Esophagus squamous epithelium (tissue), 5 donors: ENCODE measurements around the gene RARRES2. TPM values are rescaled to one million over a fixed set of nuclear protein-coding genes. Genes with fewer than 3 reads are reported as not detected.

Experiments used
- DNase-seq: peaks from one replicate; lab custom pipeline; 2025; lab: John Stamatoyannopoulos, UW
- H3K27ac ChIP-seq, 4 donors: fragments of 200-600 bp; sonication (generic); one replicate each; pipeline ENCODE4 v1.5.1; 2016 to 2019; ENCODE audit warnings: mild to moderate bottlenecking in 1 of 4
- H3K27me3 ChIP-seq, 4 donors: fragments of 200-600 bp; sonication (generic); 1 replicate in 3 of 4; 2 replicates in 1 of 4; pipeline versions ENCODE4 v1.5.1 to v1.6.0; 2017 to 2021; ENCODE audit warnings: antibody characterized with exemption in 1 of 4
- H3K36me3 ChIP-seq, 3 donors: fragments of 200-600 bp; sonication (generic); one replicate each; pipeline ENCODE4 v1.5.1; 2016 to 2019
- H3K4me1 ChIP-seq, 3 donors: fragments of 200-600 bp; sonication (generic); one replicate each; pipeline ENCODE4 v1.5.1; 2017 to 2019
- H3K4me3 ChIP-seq, 4 donors: fragments of 200-600 bp; sonication (generic); 1 replicate in 3 of 4; 2 replicates in 1 of 4; pipeline ENCODE4 v1.5.1; 2016 to 2019; ENCODE audit warnings: mild to moderate bottlenecking in 2 of 4, moderate library complexity in 1 of 4
- H3K9me3 ChIP-seq, 3 donors: fragments of 200-600 bp; sonication (generic); one replicate each; pipeline ENCODE4 v1.5.1; 2016 to 2019
- POLR2A ChIP-seq, 4 donors: fragments of 450-650 bp; IDR thresholded peaks; one replicate each; pipeline ENCODE4 v1.6.1; 2017; ENCODE audit warnings: antibody characterized with exemption in 4 of 4, mild to moderate bottlenecking in 4 of 4, moderate library complexity in 3 of 4
- WGBS, 2 donors: methylation state at CpG; one replicate each; pipeline ENCODE4 v1.1.5; 2018; 5-methylcytosine and 5-hydroxymethylcytosine counted together
- intact Hi-C: fragments of 100-400 bp; cut with DNase I; formaldehyde crosslinking; loops from one replicate; pipeline ENCODE4 v1.15.0; 2022
- total RNA-seq, 4 donors: library from RNA; depleted of rRNA; stranded (reverse); fragments of >200 nt; gene quantifications; one replicate each; pipeline ENCODE4 v1.1.0, GENCODE V29; 2016
- TF ChIP-seq, protein P1 (sequence below), 6 experiments: fragments of 450-650 bp in 4 of 6; fragments of 200-600 bp in 2 of 6; sonication (generic) in 2 of 6; IDR thresholded peaks; one replicate each; pipeline ENCODE4 v1.5.1; 2016 to 2019; ENCODE audit warnings: antibody characterized with exemption in 6 of 6, mild to moderate bottlenecking in 4 of 6, moderate library complexity in 4 of 6
- donor health status: DM: yes; HTN: yes; CAD: no.

Gene RARRES2
- total RNA-seq, 4 donors from 2014 or later, result 1.1 to 111 (median 14.9) TPM

DNA sequence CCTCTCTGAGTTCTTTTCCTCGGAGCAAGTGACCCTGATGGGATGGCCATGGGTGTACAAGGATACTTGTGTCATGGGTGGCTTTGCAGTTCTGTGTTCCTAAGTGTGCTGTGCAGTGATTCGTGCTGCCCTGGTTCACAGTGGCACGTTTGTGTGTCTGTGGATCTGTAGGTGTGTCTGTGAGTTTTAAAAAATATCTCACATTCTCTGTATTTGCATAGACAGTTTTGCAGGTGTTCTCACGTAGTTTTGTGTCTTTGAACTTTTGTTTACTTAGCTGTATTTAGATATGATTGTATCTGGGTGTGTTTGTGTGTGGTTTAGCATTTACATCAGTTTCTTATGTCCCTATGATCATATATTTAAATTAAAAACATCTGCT is 41.4 kb upstream of the RARRES2 start:
- DNase-seq, result no peak
- peak overlapping the region in 1 of 4 donors; percentile 14 for H3K27ac ChIP-seq
- H3K4me3 ChIP-seq, result no peak overlapping the region
- peaks cover 18 to 56% (median 19%) of the 10 kb centered on the region in 3 donors for H3K4me1 ChIP-seq
- intact Hi-C loops, result no loop called here
- 42 to 45% methylated on average over 3 to 4 of the region's 4 CpGs for WGBS, 2 donors
- H3K27me3 ChIP-seq, result no peaks in the 10 kb centered on the region
- no peaks in the 10 kb centered on the region for H3K9me3 ChIP-seq
- no peak for TF ChIP-seq POLR2A (IDR thresholded peaks at IDR 0.05)
- no peaks in the 10 kb centered on the region for H3K36me3 ChIP-seq

DNA sequence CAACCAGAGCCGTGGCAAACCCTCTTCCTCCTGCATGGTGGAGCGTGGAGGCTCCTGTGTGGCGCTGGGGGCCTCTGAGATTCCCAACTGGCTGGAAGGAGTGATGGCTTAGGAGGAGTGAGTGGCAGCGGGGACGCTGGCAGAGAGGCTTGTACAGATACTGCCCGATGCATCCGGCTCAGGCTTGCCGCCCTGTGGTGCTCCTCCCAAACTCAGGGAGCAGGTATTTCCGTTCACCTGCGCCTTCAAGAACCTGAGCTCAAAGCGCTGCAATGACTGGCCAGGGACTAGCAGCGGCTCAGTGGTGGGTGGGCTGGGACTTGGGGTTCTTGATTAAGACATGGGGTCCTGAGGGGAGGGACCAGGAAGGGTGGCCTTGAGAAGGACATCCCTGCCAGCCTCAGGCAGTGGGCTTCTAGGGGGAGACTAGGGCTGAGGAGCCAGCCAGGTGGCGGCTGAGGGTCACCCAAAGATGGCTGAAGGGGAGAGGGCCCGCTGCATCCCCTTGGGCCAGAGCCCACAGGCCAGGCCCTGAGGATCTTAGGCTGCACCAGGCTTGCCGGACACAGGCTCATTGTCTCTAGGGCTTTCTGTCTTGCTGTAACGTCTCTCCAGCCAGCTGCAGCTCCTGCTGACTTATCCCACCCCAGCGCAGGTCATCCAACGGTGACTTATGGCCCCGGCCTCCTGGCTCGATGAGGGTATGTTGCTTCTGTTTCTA is 40.9 kb upstream of the RARRES2 start:
- Histone ChIP-seq H3K27ac (peak overlapping the region in 1 of 4 donors; percentile 14), H3K9me3 (no peaks in the 10 kb centered on the region), H3K4me1 (peaks cover 18 to 62% (median 19%) of the 10 kb centered on the region in 3 donors), H3K36me3 (no peaks in the 10 kb centered on the region), H3K27me3 (no peaks in the 10 kb centered on the region), H3K4me3 (no peak overlapping the region)
- intact Hi-C loops, result no loop called here
- TF ChIP-seq, protein P1, sequence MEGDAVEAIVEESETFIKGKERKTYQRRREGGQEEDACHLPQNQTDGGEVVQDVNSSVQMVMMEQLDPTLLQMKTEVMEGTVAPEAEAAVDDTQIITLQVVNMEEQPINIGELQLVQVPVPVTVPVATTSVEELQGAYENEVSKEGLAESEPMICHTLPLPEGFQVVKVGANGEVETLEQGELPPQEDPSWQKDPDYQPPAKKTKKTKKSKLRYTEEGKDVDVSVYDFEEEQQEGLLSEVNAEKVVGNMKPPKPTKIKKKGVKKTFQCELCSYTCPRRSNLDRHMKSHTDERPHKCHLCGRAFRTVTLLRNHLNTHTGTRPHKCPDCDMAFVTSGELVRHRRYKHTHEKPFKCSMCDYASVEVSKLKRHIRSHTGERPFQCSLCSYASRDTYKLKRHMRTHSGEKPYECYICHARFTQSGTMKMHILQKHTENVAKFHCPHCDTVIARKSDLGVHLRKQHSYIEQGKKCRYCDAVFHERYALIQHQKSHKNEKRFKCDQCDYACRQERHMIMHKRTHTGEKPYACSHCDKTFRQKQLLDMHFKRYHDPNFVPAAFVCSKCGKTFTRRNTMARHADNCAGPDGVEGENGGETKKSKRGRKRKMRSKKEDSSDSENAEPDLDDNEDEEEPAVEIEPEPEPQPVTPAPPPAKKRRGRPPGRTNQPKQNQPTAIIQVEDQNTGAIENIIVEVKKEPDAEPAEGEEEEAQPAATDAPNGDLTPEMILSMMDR (IDR thresholded peaks at IDR 0.05), result no peak
- no peak for TF ChIP-seq POLR2A (IDR thresholded peaks at IDR 0.05)
- 66 to 84% methylated on average over 5 to 12 of the region's 20 CpGs for WGBS, 2 donors
- DNase-seq, result no peak

DNA sequence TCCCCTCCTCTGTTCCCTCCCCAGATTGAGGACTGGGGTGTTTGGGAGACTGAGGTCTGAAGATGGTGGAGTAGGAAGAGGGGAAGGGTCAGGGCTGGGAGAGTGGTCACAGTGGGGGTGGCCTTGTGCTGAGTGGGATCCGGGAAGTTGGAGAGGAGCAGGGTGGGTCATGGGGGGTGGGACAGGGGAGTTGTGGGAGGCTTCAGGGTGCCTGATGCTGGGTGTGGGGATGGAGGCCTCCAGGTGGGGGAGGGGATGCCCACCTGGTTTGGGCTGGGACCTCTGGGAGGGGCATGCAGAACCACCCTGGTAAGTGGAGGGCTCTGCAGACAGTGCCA is 40.3 kb upstream of the RARRES2 start:
- no peaks in the 10 kb centered on the region for H3K27me3 ChIP-seq
- no peaks in the 10 kb centered on the region for H3K9me3 ChIP-seq
- intact Hi-C loops, result no loop called here
- H3K4me3 ChIP-seq, result no peak overlapping the region
- H3K4me1 ChIP-seq, result peaks cover 18 to 67% (median 19%) of the 10 kb centered on the region in 3 donors
- no peak for TF ChIP-seq POLR2A (IDR thresholded peaks at IDR 0.05)
- TF ChIP-seq, protein P1 (IDR thresholded peaks at IDR 0.05), result no peak
- WGBS, 2 donors, result 100% methylated on average over 1 of the region's 1 CpG
- H3K27ac ChIP-seq, result no peak overlapping the region
- H3K36me3 ChIP-seq, result no peaks in the 10 kb centered on the region
- DNase-seq, result no peak

DNA sequence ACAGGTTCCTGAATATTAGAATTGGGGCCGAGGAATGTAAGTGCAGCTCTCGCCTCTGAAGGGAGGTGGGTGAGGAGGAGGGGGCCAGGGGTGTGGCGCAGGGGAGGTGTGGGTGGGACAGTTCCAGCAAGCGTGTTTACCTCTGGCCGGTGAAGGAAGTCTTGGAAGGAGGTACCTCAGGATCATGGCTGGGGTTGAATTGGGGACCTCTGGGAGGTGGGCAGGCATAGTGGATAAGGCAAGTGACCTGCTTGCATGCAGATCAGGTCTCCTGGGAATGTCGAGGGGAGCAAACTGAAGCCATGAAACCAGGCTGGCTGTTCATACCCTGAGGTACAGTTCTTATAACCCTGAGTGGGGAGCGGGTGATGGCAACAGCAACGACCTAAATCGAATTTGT is 39.7 kb upstream of the RARRES2 start:
- no peak overlapping the region for H3K4me3 ChIP-seq
- TF ChIP-seq, protein P1 (IDR thresholded peaks at IDR 0.05), result no peak
- TF ChIP-seq POLR2A (IDR thresholded peaks at IDR 0.05), result no peak
- DNase-seq, result no peak
- intact Hi-C loops, result no loop called here
- no peak overlapping the region for H3K27ac ChIP-seq
- H3K27me3 ChIP-seq, result no peaks in the 10 kb centered on the region
- no peaks in the 10 kb centered on the region for H3K36me3 ChIP-seq
- H3K4me1 ChIP-seq, result peaks cover 18 to 74% (median 19%) of the 10 kb centered on the region in 3 donors
- H3K9me3 ChIP-seq, result no peaks in the 10 kb centered on the region
- WGBS, 2 donors, result 44 to 63% methylated on average over 5 to 8 of the region's 9 CpGs

DNA sequence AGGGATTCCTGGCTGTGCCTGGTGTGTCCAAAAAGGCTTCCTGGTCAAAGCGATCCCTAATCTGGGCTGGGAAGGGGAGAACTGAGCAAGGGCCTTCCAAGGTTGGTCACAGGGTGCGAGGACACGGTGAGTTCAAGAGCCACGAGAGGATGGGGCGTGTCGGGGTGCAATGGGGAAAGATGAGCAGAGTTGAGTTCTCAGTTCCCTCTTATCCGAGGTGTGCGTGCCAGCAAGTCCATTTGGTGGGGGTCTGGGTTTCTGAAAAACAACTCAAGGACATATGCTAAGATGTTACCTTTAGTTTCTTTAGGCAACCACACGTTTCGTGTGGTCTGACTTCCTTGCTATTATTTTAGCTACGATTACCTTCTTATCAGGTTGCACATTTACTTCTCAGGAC is 39.0 kb upstream of the RARRES2 start:
- DNase-seq, result no peak
- no peak for TF ChIP-seq POLR2A (IDR thresholded peaks at IDR 0.05)
- TF ChIP-seq, protein P1 (IDR thresholded peaks at IDR 0.05), result no peak
- WGBS, 2 donors, result 46 to 62% methylated on average over 10 of the region's 11 CpGs
- Histone ChIP-seq H3K4me3 (peak overlapping the region in 1 of 4 donors; percentile 96), H3K36me3 (no peaks in the 10 kb centered on the region), H3K4me1 (peaks cover 18 to 75% (median 19%) of the 10 kb centered on the region in 3 donors), H3K9me3 (no peaks in the 10 kb centered on the region), H3K27ac (peak overlapping the region in 1 of 4 donors; percentile 90), H3K27me3 (no peaks in the 10 kb centered on the region)
- intact Hi-C loops, result no loop called here
